ENCODE data around the gene RSKR.

DNA sequence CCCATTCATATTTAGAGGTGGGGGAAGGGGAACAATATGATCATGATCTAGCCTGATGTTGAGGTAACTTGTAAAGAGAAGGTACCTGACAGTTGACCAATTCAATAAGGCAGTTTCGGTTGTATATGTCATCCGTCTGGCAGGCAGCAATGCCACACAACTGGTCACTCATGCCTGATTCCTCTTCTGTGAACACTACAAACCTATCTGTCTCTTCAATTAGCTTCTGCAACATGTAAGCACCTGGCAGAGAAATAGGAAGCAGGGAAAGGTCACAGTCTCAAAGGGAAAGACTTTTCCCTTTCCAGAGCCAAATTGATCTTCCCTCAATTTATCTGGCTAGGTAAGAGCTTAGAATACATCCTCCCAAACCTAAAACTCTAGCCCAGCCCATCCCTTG is 10.2 kb upstream of the RSKR start:
- TF ChIP-seq POLR2AphosphoS5 (IDR thresholded peaks at IDR 0.05) (no peak), POLR2A (IDR thresholded peaks at IDR 0.05; ENCODE audit: low read depth) (no peak), CTCF (IDR thresholded peaks at IDR 0.05) (no peak)

All from esophagus muscularis mucosa (tissue), 3 donors.